Liver (tissue), 9 donors: ENCODE data around the gene EXOC2. TPM values are rescaled to one million over a fixed set of nuclear protein-coding genes. Genes with fewer than 3 reads are reported as not detected.

Experiments used
- DNase-seq: peaks from one replicate; pipeline ENCODE4 v3.0.0-alpha.2; 2017; ENCODE audit warnings: low spot score
- H3K27ac ChIP-seq, 2 donors: one replicate each; pipeline ENCODE4 v1.7.0; 2013; ENCODE audit warnings: inconsistent platforms in 2 of 2, low read length in 2 of 2, control low read depth in 1 of 2, low read depth in 1 of 2, mild to moderate bottlenecking in 1 of 2
- H3K27me3 ChIP-seq, 4 donors: one replicate each; pipeline versions ENCODE4 v1.6.1 to v1.7.0; 2013; ENCODE audit warnings: low read length in 3 of 4, inconsistent platforms in 1 of 4, mild to moderate bottlenecking in 1 of 4, moderate library complexity in 1 of 4; ENCODE audit not compliant: control insufficient read depth in 4 of 4, insufficient read depth in 4 of 4
- H3K36me3 ChIP-seq, 4 donors: one replicate each; pipeline versions ENCODE4 v1.6.1 to v1.7.0; 2013; ENCODE audit warnings: low read length in 3 of 4, mild to moderate bottlenecking in 3 of 4, low read depth in 1 of 4, moderate library complexity in 1 of 4; ENCODE audit not compliant: control insufficient read depth in 4 of 4, insufficient read depth in 3 of 4
- H3K4me1 ChIP-seq, 4 donors: one replicate each; pipeline versions ENCODE4 v1.6.1 to v1.7.0; 2013; ENCODE audit warnings: low read length in 3 of 4, mild to moderate bottlenecking in 3 of 4, moderate library complexity in 1 of 4; ENCODE audit not compliant: control insufficient read depth in 4 of 4, insufficient read depth in 4 of 4
- H3K4me3 ChIP-seq, 3 donors: one replicate each; pipeline versions ENCODE4 v1.6.1 to v1.7.0; 2013; ENCODE audit warnings: low read length in 3 of 3, control low read depth in 1 of 3, low read depth in 1 of 3, mild to moderate bottlenecking in 1 of 3
- H3K9ac ChIP-seq, 2 donors: one replicate each; pipeline ENCODE4 v1.7.0; 2013; ENCODE audit warnings: low read length in 2 of 2, mild to moderate bottlenecking in 2 of 2, moderate library complexity in 2 of 2, control low read depth in 1 of 2, low read depth in 1 of 2
- H3K9me3 ChIP-seq, 4 donors: one replicate each; pipeline versions ENCODE4 v1.6.1 to v1.7.0; 2013; ENCODE audit warnings: low read length in 3 of 4; ENCODE audit not compliant: control insufficient read depth in 4 of 4
- EGR1 ChIP-seq, 2 donors: IDR thresholded peaks; 2 replicates each; pipeline ENCODE4 v1.6.1; 2016 to 2018; ENCODE audit warnings: antibody characterized with exemption in 2 of 2, low read depth in 2 of 2
- GABPA ChIP-seq, 2 donors: IDR thresholded peaks in 1 of 2; conservative IDR thresholded peaks in 1 of 2; 2 replicates each; pipeline ENCODE4 v1.6.1; 2016; ENCODE audit warnings: antibody characterized with exemption in 2 of 2, mild to moderate bottlenecking in 1 of 2, moderate library complexity in 1 of 2
- HNF4G ChIP-seq: IDR thresholded peaks from 2 replicates; pipeline ENCODE4 v1.6.1; 2016; ENCODE audit warnings: antibody characterized with exemption
- JUND ChIP-seq, 2 donors: IDR thresholded peaks; 2 replicates each; pipeline ENCODE4 v1.6.1; 2016; ENCODE audit warnings: antibody characterized with exemption in 2 of 2
- NR2F2 ChIP-seq: IDR thresholded peaks from 2 replicates; pipeline ENCODE4 v1.6.1; 2016; ENCODE audit warnings: antibody characterized with exemption
- RAD21 ChIP-seq, 2 donors: IDR thresholded peaks; 2 replicates each; pipeline ENCODE4 v1.6.1; 2016; ENCODE audit warnings: antibody characterized with exemption in 2 of 2, mild to moderate bottlenecking in 2 of 2
- YY1 ChIP-seq: IDR thresholded peaks from 2 replicates; pipeline ENCODE4 v1.6.1; 2016; ENCODE audit warnings: antibody characterized with exemption, mild to moderate bottlenecking
- WGBS: extraction: QIAGEN DNeasy Blood & Tissue Kit; methylation state at CpG from one replicate; pipeline ENCODE4 v1.1.7; 2013; 5-methylcytosine and 5-hydroxymethylcytosine counted together
- polyA plus RNA-seq, 2 donors: library from polyadenylated mRNA; stranded (reverse) in 1 of 2; unstranded in 1 of 2; fragments of 200-250 nt in 1 of 2; fragments of >200 nt in 1 of 2; fragmentation: Nextera tagmentation in 1 of 2; extraction: Ambion mirVana in 1 of 2; gene quantifications; one replicate each; pipeline versions ENCODE4 v1.2.1 to v1.2.3, GENCODE V29; 2013 to 2015
- total RNA-seq, 2 donors: library from RNA; depleted of rRNA; stranded (reverse); fragments of >200 nt; gene quantifications; one replicate each; pipeline ENCODE4 v1.2.3, GENCODE V29; 2014
- TF ChIP-seq, protein P1 (sequence below): IDR thresholded peaks from 2 replicates; pipeline ENCODE4 v1.6.1; 2016; ENCODE audit warnings: antibody characterized with exemption
- TF ChIP-seq, protein P2 (sequence below): IDR thresholded peaks from 2 replicates; pipeline ENCODE4 v1.6.1; 2016; ENCODE audit warnings: antibody characterized with exemption, mild to moderate bottlenecking
- donor health status: healthy.
- donor health status: healthy.
- donor health status: healthy.
- donor health status: healthy.
- donor health status: healthy.

Gene EXOC2
- total and polyA plus RNA-seq, 4 donors, result 6.7 to 15.3 (median 9.2) TPM

DNA sequence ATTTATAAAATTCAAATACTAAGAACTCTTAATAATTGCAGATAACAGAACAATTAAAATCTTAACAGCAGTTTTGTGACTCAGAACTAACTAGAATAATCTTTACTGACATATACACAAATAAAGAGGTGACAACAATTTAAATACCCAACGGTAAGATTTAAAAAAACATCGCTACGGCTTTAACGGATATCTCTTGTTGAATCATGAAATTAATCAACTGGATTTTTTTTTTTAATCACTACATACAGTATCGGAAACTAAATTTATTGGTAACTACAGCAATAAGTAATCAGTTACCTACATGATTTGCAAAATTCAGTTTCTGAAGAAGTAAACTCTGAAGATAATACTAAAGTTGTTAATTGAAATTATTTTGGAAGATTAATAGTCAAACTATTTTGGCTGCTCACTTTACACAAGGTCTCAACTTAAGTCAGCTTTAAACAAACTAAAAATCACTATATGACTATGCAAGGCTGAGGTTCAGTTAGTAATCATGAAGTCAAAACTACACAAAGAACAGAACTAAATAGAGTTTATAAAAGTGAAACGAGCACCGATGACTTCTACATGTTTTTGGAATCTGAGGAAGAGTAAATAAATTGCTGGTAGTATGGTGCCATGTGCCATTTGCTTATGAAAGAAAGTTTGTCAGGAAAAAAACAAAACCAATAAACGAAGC lies 164.8 kb downstream of the EXOC2 start (continued):
- TF ChIP-seq, protein P1, sequence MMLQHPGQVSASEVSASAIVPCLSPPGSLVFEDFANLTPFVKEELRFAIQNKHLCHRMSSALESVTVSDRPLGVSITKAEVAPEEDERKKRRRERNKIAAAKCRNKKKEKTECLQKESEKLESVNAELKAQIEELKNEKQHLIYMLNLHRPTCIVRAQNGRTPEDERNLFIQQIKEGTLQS, result no peak

DNA sequence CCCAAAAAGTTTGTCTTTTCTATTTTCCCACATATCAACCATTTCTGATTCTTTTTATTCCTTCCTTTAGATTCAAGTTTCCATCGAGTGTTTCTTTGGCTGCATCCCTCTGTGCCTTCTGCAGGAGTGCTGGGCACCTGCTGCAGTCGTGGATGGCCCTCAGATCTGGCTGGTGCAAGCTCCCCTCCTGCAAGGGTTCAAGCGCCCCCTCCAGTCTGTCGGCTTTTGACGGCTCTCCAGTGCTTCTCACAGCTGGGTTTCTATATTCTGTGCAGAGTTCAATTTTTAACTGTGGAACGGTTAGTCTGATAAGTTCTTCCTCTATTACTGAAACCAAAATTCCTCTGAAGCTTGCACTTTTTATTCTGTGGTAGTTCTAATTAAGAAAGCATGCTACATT lies 168.1 kb downstream of the EXOC2 start:
- H3K4me1 ChIP-seq, result no peaks in the 10 kb centered on the region
- peaks cover 0 to 4% (median 2%) of the 10 kb centered on the region in 4 donors for H3K36me3 ChIP-seq
- H3K9me3 ChIP-seq, result no peaks in the 10 kb centered on the region
- H3K27me3 ChIP-seq, result no peaks in the 10 kb centered on the region
- no peak for DNase-seq
- H3K9ac ChIP-seq, result no peak overlapping the region
- peak in 1 of 2 donors; percentile 15 for TF ChIP-seq RAD21 (IDR thresholded peaks at IDR 0.05)
- TF ChIP-seq, protein P2, sequence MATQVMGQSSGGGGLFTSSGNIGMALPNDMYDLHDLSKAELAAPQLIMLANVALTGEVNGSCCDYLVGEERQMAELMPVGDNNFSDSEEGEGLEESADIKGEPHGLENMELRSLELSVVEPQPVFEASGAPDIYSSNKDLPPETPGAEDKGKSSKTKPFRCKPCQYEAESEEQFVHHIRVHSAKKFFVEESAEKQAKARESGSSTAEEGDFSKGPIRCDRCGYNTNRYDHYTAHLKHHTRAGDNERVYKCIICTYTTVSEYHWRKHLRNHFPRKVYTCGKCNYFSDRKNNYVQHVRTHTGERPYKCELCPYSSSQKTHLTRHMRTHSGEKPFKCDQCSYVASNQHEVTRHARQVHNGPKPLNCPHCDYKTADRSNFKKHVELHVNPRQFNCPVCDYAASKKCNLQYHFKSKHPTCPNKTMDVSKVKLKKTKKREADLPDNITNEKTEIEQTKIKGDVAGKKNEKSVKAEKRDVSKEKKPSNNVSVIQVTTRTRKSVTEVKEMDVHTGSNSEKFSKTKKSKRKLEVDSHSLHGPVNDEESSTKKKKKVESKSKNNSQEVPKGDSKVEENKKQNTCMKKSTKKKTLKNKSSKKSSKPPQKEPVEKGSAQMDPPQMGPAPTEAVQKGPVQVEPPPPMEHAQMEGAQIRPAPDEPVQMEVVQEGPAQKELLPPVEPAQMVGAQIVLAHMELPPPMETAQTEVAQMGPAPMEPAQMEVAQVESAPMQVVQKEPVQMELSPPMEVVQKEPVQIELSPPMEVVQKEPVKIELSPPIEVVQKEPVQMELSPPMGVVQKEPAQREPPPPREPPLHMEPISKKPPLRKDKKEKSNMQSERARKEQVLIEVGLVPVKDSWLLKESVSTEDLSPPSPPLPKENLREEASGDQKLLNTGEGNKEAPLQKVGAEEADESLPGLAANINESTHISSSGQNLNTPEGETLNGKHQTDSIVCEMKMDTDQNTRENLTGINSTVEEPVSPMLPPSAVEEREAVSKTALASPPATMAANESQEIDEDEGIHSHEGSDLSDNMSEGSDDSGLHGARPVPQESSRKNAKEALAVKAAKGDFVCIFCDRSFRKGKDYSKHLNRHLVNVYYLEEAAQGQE, result no peak
- no peak overlapping the region for H3K27ac ChIP-seq
- no peak overlapping the region for H3K4me3 ChIP-seq
- 71% methylated on average over 6 of the region's 6 CpGs for WGBS

DNA sequence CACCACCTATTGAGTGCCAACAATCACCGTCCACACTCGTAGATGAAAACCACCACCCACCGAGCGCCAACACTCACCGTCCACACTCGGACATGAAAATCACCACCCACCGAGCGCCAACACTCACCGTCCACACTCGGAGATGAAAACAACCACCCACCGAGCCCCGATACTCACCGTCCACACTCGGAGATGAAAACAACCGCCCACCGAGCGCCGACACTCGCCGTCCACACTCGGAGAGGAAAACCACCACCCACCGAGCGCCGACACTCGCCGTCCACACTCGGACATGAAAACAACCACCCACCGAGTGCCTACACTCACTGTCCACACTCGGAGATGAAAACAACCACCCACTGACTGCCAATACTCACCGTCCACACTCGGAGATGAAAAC lies 172.1 kb downstream of the EXOC2 start:
- no peak overlapping the region for H3K4me3 ChIP-seq
- no peaks in the 10 kb centered on the region for H3K4me1 ChIP-seq
- H3K27me3 ChIP-seq, result no peaks in the 10 kb centered on the region
- WGBS, result 95% methylated on average over 31 of the region's 31 CpGs
- H3K9ac ChIP-seq, result no peak overlapping the region
- DNase-seq, result no peak
- TF ChIP-seq, protein P2, result no peak
- TF ChIP-seq HNF4G (no peak), JUND (IDR thresholded peaks at IDR 0.05) (no peak), EGR1 (IDR thresholded peaks at IDR 0.05; ENCODE audit: low read depth in 2 of 2) (no peak), NR2F2 (no peak), GABPA (IDR thresholded peaks at IDR 0.05 in 1 of 2, conservative IDR thresholded peaks at IDR 0.05 in 1 of 2) (no peak), YY1 (no peak)
- H3K9me3 ChIP-seq, result no peaks in the 10 kb centered on the region
- H3K36me3 ChIP-seq, result peaks cover 0 to 4% (median 0%) of the 10 kb centered on the region in 4 donors
- no peak overlapping the region for H3K27ac ChIP-seq
